Measurements from ENCODE around the gene CEP83.
"Not testable (repeated sequence)": the region's sequence is repeated elsewhere in the genome, so short reads cannot be mapped to it uniquely, and the experiment has no call there.

Gene CEP83

GRCh38 chr12:94459728-94460615 is at the start of gene CEP83:
Gene CEP83 (minus strand): TSS chr12:94459867. CDS start chr12:94412490, 47,377 bp downstream.
- peak; percentile 86 for DNase-seq (ENCODE audit: low spot score)

DNA sequence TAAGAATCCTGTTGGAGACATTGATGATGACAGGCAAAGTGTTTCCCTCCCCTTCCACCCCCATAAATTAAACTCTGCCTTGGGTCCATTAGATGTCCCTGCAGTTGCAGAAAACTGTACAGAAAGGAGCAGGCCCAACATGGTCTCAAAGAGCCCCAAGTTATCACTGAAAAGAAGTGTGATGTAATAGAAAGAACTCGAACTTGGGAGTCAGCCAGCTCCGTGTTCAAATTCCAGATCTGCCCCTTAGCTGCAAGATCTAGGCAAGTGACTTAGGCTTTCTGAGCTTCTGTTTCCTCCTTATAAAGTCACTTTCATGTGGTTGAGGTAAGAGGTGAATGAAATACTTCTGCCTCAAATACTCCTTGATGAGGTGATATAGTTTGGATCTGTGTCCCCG is 49.6 kb upstream of the CEP83 start:
- DNase-seq (ENCODE audit: low spot score), result no peak

- DNase-seq (ENCODE audit: low spot score), result no peak
Measured at GRCh38 chr12:94507455-94507854, 47.8 kb upstream of the CEP83 start.

DNA sequence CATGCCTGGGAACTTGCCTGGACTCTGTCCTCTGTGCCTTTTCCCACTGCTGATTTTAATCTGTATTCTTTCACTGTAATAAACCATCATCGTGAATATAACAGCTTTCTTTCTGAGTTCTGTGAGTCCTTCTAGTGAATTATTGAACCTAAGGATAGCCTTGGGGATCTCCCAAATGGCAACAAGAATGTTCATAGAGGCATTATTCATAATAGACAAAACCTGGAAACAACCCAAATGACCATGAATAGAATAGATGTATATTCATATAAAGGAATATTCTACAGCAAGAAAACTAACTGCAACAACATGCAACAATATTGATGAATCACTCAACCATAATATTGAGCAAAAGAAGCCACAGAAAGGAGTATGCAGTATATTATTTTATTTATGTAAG is 44.7 kb upstream of the CEP83 start:
- DNase-seq (ENCODE audit: low spot score), result peak; percentile 11

DNA sequence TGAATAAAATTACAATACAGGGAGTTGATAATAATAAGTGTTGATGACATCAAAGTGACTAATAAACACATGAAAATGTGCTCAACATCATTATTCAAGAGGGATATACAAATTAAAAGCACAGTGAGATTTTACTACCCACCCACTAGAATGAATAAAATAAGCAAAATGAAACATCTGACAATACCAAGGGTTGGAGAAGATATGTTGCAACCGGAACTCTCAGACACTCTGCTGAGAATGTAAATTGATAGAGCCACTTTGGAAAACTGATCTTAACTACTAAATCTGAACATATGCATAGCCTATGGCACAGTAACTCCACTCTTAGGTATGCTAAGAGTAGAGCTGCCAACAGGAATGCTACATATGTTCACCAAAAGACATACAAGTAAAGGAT is 44.0 kb upstream of the CEP83 start:
- DNase-seq (ENCODE audit: low spot score), result no peak

- DNase-seq (ENCODE audit: low spot score), result no peak
Measured at GRCh38 chr12:94500831-94501567, 41.3 kb upstream of the CEP83 start.

GRCh38 chr12:94498698-94499097 is 39.0 kb upstream of the CEP83 start:
- DNase-seq (ENCODE audit: low spot score), result no peak

DNA sequence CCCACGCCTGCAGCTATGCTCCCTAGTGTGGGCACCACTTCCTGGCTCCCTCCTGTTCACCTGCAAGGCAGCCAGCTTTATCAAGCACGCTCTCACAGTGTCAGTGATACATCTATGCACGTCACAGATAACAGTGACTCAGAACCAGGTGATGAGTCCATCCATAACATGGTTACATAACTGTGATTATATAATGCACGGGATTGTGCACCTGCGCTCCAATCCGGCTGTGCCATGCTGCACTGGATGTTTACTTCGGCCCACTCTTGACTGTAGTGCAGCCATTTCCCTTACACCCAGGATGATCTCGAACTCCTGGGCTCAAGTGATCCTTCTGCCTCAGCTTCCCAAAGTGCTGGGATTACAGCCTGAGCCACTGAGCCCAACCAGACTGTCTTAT is 38.4 kb upstream of the CEP83 start:
- DNase-seq (ENCODE audit: low spot score), result no peak

GRCh38 chr12:94495445-94496115 is 35.9 kb upstream of the CEP83 start:
- no peak for DNase-seq (ENCODE audit: low spot score)

DNA sequence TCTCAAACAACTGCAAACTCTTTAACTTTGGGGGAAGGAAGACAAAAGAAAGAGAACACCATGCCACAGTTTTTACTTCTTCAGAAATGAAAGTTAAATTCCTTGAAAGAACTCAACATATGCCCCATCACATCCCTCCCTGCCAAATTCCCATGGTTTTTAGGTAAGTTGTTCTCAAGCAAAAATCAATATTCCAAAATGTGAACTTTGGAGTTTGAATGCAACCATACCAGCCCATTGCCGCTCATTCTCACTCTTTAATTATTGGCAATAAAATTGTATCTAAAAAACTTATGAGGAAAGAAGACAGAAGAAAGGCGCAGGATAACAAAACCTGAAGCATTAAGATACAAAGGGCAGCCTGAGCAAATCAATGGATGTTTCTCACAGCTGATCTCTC is 31.8 kb upstream of the CEP83 start:
- DNase-seq (ENCODE audit: low spot score), result no peak

GRCh38 chr12:94488463-94488862 is 28.8 kb upstream of the CEP83 start:
- DNase-seq (ENCODE audit: low spot score), result no peak

DNA sequence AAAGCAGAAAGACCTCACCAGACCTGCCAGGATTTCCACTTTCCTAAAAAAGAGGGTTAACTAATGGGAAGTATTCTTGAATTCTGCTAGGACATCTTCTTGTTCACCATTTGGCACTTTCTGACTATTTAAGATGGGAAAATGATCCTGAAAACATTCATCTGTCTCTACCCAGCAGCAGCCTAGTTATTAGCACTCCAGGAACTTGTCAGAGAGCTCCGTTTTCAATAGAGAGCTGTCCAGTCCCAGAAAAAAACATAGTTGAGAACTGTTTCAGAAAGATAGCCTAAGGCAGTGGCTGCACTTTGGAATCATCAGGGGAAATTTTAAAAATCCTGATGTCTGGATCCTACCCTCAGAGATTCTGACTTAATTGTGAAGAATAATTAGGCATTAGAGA is 22.1 kb upstream of the CEP83 start:
- DNase-seq (ENCODE audit: low spot score), result peak; percentile 29

GRCh38 chr12:94469522-94469921 is 9.9 kb upstream of the CEP83 start:
- DNase-seq (ENCODE audit: low spot score), result no peak

- DNase-seq (ENCODE audit: low spot score), result peak; percentile 14
Measured at GRCh38 chr12:94460616-94460959, 921 bp upstream of the CEP83 start.

DNA sequence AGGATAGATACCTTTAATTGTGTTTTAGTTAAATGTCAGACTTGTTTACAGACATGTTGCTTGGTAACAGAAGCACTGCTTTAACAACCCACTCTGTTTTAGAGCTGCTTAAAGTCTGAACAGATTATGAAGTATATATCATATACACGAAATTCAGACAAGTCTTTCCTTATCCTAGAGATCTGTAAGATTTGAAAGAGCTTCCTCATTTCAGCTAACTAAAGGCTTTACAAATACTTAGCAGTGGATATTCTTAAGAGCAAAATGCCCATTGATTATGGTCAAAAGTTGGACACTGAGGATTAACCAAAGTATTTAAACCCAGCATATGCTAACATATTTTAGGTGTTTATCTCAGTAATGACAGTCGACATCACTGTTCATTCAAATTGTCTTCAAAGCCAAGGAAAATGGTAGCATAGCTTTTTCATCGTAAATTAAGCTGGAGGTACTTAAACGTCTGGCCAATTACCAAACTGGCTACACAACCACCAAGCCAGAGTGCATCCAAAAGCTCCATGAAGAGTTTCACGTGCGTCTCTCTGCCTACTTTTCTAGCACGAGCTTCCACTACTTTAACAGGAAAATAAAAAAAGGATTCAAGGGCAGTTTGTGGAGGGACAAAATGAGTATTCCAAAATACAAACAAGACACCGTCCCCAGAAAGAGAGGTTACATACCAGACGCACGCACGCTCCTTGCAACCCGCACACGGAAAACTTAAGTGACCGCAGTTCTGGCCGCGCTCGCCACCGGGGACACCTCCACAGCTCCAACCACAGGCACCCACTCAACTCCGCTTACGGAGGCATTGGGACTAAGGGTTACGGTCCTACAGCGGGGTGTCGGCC is 565 bp downstream of the CEP83 start:
- DNase-seq (ENCODE audit: low spot score), result peak; percentile 12

GRCh38 chr12:94457311-94457710 is 2.4 kb downstream of the CEP83 start:
- no peak for DNase-seq (ENCODE audit: low spot score)

- not testable (repeated sequence) for DNase-seq (ENCODE audit: low spot score)
Measured at GRCh38 chr12:94454318-94454717, 5.3 kb downstream of the CEP83 start.

DNA sequence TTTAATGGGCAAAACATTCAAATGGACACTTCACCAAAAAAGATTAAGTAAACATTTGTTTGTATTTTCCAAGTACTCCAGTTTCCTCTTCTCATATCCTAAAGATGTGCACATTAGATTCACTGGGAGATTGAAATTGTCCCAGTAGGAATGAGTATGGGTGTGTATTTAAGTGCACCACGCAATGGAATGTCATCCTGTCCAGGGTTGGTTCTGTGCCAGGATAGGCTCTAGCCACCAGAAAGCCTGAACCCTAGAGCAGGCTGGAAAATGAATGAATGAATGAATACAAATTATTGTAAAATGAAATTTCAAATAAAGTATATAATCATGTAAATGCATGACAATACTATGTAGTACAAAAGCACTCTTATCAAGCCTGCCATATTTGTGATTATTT is 14.0 kb downstream of the CEP83 start:
- no peak for DNase-seq (ENCODE audit: low spot score)

- no peak for DNase-seq (ENCODE audit: low spot score)
Measured at GRCh38 chr12:94437303-94437702, 22.4 kb downstream of the CEP83 start.

GRCh38 chr12:94435511-94435927 is 24.1 kb downstream of the CEP83 start:
- DNase-seq (ENCODE audit: low spot score), result no peak

- DNase-seq (ENCODE audit: low spot score), result no peak
Measured at GRCh38 chr12:94434171-94434570, 25.5 kb downstream of the CEP83 start.

GRCh38 chr12:94433744-94434143 is 25.9 kb downstream of the CEP83 start:
- no peak for DNase-seq (ENCODE audit: low spot score)
